Measurements from ENCODE around the gene TNFRSF4. TPM values are rescaled to one million over a fixed set of nuclear protein-coding genes. Genes with fewer than 3 reads are reported as not detected.

TNFRSF4 gene
- total RNA-seq, 8 experiments from 2014 or later: 0.18 to 1.00 (median 0.25) TPM; not detected in 2

GRCh38 chr1:1167398-1167821 lies 46.5 kb downstream of the TNFRSF4 start:
- H3K4me3 ChIP-seq: no peak overlapping the region
- H3K27ac ChIP-seq: no peak overlapping the region
- in situ Hi-C loops (cut with MboI; ENCODE audit: low pct_unique_long_range_greater_than_20kb in 2 of 9, low sequenced_read_pairs in 9 of 9, unreplicated experiment in 9 of 9): loop anchor here in 1 of 9 experiments (25.0 kb wide), 1 partner anchor 95 kb away; the partner anchor contains the start of gene UBE2J2
- peaks cover 9 to 34% of the 10 kb centered on the region in 2 donors for H3K4me1 ChIP-seq (replicated peaks in 1 of 2)
- ATAC-seq (replicated peaks in 6 of 8): peak in 2 of 8 experiments; percentile 22 to 23
- 80 to 90% methylated on average over 2 to 4 of the region's 20 CpGs; no CpG with 5 or more reads in 8 of the 10 experiments for WGBS, 10 experiments

- Histone ChIP-seq H3K27ac (no peak overlapping the region), H3K4me1 (replicated peaks in 1 of 2) (peaks cover 10 to 38% of the 10 kb centered on the region in 2 donors), H3K4me3 (no peak overlapping the region)
- WGBS, 10 experiments: 79 to 87% (median 87%) methylated on average over 3 to 18 of the region's 44 CpGs; no CpG with 5 or more reads in 7 of the 10 experiments
- in situ Hi-C loops (cut with MboI; ENCODE audit: low pct_unique_long_range_greater_than_20kb in 2 of 9, low sequenced_read_pairs in 9 of 9, unreplicated experiment in 9 of 9): loop anchor here in 1 of 9 experiments (25.0 kb wide), 1 partner anchor 95 kb away; the partner anchor contains the start of gene UBE2J2
- peak in 4 of 8 experiments; percentile 13 to 42 (median 28) for ATAC-seq (replicated peaks in 6 of 8)
Observed at GRCh38 chr1:1166642-1167397, 47.1 kb downstream of the TNFRSF4 start.

GRCh38 chr1:1165900-1166421 lies 48.0 kb downstream of the TNFRSF4 start:
- Histone ChIP-seq H3K27ac (no peak overlapping the region), H3K4me3 (no peak overlapping the region), H3K4me1 (replicated peaks in 1 of 2) (peaks cover 14 to 38% of the 10 kb centered on the region in 2 donors)
- in situ Hi-C loops (cut with MboI; ENCODE audit: low pct_unique_long_range_greater_than_20kb in 2 of 9, low sequenced_read_pairs in 9 of 9, unreplicated experiment in 9 of 9): loop anchor here in 1 of 9 experiments (25.0 kb wide), 1 partner anchor 96 kb away; the partner anchor contains the start of gene UBE2J2
- ATAC-seq (replicated peaks in 6 of 8): peak in 5 of 8 experiments; percentile 8 to 36 (median 15)
- WGBS, 10 experiments: 20 to 75% (median 75%) methylated on average over 1 to 2 of the region's 23 CpGs; no CpG with 5 or more reads in 7 of the 10 experiments

- peaks cover 14 to 38% of the 10 kb centered on the region in 2 donors for H3K4me1 ChIP-seq (replicated peaks in 1 of 2)
- 69 to 100% (median 93%) methylated on average over 1 to 9 of the region's 12 CpGs; no CpG with 5 or more reads in 6 of the 10 experiments for WGBS, 10 experiments
- in situ Hi-C loops (cut with MboI; ENCODE audit: low pct_unique_long_range_greater_than_20kb in 2 of 9, low sequenced_read_pairs in 9 of 9, unreplicated experiment in 9 of 9): loop anchor here in 1 of 9 experiments (25.0 kb wide), 1 partner anchor 97 kb away; the partner anchor contains the start of gene UBE2J2
- no peak for ATAC-seq (replicated peaks in 6 of 8)
- no peak overlapping the region for H3K27ac ChIP-seq
- H3K4me3 ChIP-seq: no peak overlapping the region
Observed at GRCh38 chr1:1165485-1165884, 48.5 kb downstream of the TNFRSF4 start.

GRCh38 chr1:1164701-1165451 lies 49.1 kb downstream of the TNFRSF4 start:
- 0 to 92% (median 67%) methylated on average over 1 to 32 of the region's 48 CpGs; no CpG with 5 or more reads in 2 of the 10 experiments for WGBS, 10 experiments
- no peak overlapping the region for H3K27ac ChIP-seq
- H3K4me3 ChIP-seq: no peak overlapping the region
- ATAC-seq (replicated peaks in 6 of 8): no peak
- in situ Hi-C loops (cut with MboI; ENCODE audit: low pct_unique_long_range_greater_than_20kb in 2 of 9, low sequenced_read_pairs in 9 of 9, unreplicated experiment in 9 of 9): loop anchor here in 1 of 9 experiments (25.0 kb wide), 1 partner anchor 97 kb away; the partner anchor contains the start of gene UBE2J2
- peaks cover 14 to 35% of the 10 kb centered on the region in 2 donors for H3K4me1 ChIP-seq (replicated peaks in 1 of 2)

GRCh38 chr1:1164361-1164700 lies 49.6 kb downstream of the TNFRSF4 start:
- no peak overlapping the region for H3K27ac ChIP-seq
- no peak overlapping the region for H3K4me3 ChIP-seq
- no peak for ATAC-seq (replicated peaks in 6 of 8)
- H3K4me1 ChIP-seq (replicated peaks in 1 of 2): peaks cover 14 to 35% of the 10 kb centered on the region in 2 donors
- WGBS, 10 experiments: 56 to 100% (median 81%) methylated on average over 1 to 21 of the region's 26 CpGs; no CpG with 5 or more reads in 2 of the 10 experiments
- in situ Hi-C loops (cut with MboI; ENCODE audit: low pct_unique_long_range_greater_than_20kb in 2 of 9, low sequenced_read_pairs in 9 of 9, unreplicated experiment in 9 of 9): loop anchor here in 1 of 9 experiments (25.0 kb wide), 1 partner anchor 98 kb away; the partner anchor contains the start of gene UBE2J2

- ATAC-seq (replicated peaks in 6 of 8): no peak
- H3K4me3 ChIP-seq: no peak overlapping the region
- WGBS, 10 experiments: 73 to 96% (median 91%) methylated on average over 5 to 15 of the region's 33 CpGs; no CpG with 5 or more reads in 4 of the 10 experiments
- peaks cover 16 to 30% of the 10 kb centered on the region in 2 donors for H3K4me1 ChIP-seq (replicated peaks in 1 of 2)
- in situ Hi-C loops (cut with MboI; ENCODE audit: low pct_unique_long_range_greater_than_20kb in 2 of 9, low sequenced_read_pairs in 9 of 9, unreplicated experiment in 9 of 9): loop anchor here in 1 of 9 experiments (25.0 kb wide), 1 partner anchor 99 kb away; the partner anchor contains the start of gene UBE2J2
- H3K27ac ChIP-seq: no peak overlapping the region
Observed at GRCh38 chr1:1163538-1164070, 50.3 kb downstream of the TNFRSF4 start.

GRCh38 chr1:1162597-1163537 lies 51.1 kb downstream of the TNFRSF4 start:
- ATAC-seq (replicated peaks in 6 of 8): no peak
- Histone ChIP-seq H3K4me3 (no peak overlapping the region), H3K4me1 (replicated peaks in 1 of 2) (peaks cover 23 to 31% of the 10 kb centered on the region in 2 donors), H3K27ac (no peak overlapping the region)
- in situ Hi-C loops (cut with MboI; ENCODE audit: low pct_unique_long_range_greater_than_20kb in 2 of 9, low sequenced_read_pairs in 9 of 9, unreplicated experiment in 9 of 9): loop anchor here in 1 of 9 experiments (25.0 kb wide), 1 partner anchor 99 kb away; the partner anchor contains the start of gene UBE2J2
- WGBS, 10 experiments: no CpG with 5 or more reads among the region's 73 CpGs

GRCh38 chr1:1161683-1162079 lies 52.3 kb downstream of the TNFRSF4 start:
- Histone ChIP-seq H3K4me1 (replicated peaks in 1 of 2) (peaks cover 30 to 34% of the 10 kb centered on the region in 2 donors), H3K4me3 (no peak overlapping the region), H3K27ac (no peak overlapping the region)
- in situ Hi-C loops (cut with MboI; ENCODE audit: low pct_unique_long_range_greater_than_20kb in 2 of 9, low sequenced_read_pairs in 9 of 9, unreplicated experiment in 9 of 9): loop anchor here in 1 of 9 experiments (25.0 kb wide), 1 partner anchor 101 kb away; the partner anchor contains the start of gene UBE2J2
- 50 to 78% methylated on average over 2 to 4 of the region's 17 CpGs; no CpG with 5 or more reads in 8 of the 10 experiments for WGBS, 10 experiments
- ATAC-seq (replicated peaks in 6 of 8): no peak
